HEK293 (cell line): ENCODE results near the gene ZKSCAN3.

Experiments used
- KLF10 ChIP-seq: fragments of 450-650 bp; IDR thresholded peaks from 2 replicates; pipeline ENCODE4 v1.5.1; 2018; ENCODE audit warnings: missing biosample characterization, mild to moderate bottlenecking, missing genetic modification characterization
- OSR2 ChIP-seq: fragments of 450-650 bp; formaldehyde crosslinking; IDR thresholded peaks from 2 replicates; pipeline ENCODE4 v1.5.1; 2016; ENCODE audit warnings: missing biosample characterization, missing genetic modification characterization
- SP7 ChIP-seq: fragments of 450-650 bp; formaldehyde crosslinking; IDR thresholded peaks from 2 replicates; pipeline ENCODE4 v1.5.1; 2016; ENCODE audit warnings: missing biosample characterization, missing genetic modification characterization
- TRIM28 ChIP-seq: IDR thresholded peaks from 2 replicates; pipeline ENCODE4 v1.6.1; 2011; ENCODE audit warnings: low read length, control low read depth, borderline replicate concordance
- ZFHX2 ChIP-seq: fragments of 450-650 bp; formaldehyde crosslinking; conservative IDR thresholded peaks from 2 replicates; pipeline ENCODE4 v1.5.1; 2016; ENCODE audit warnings: missing biosample characterization, missing genetic modification characterization
- ZNF155 ChIP-seq: fragments of 450-650 bp; formaldehyde crosslinking; IDR thresholded peaks from 2 replicates; pipeline ENCODE4 v1.5.1; 2016; ENCODE audit warnings: missing biosample characterization, missing genetic modification characterization
- ZNF202 ChIP-seq: fragments of 450-650 bp; formaldehyde crosslinking; IDR thresholded peaks from 2 replicates; pipeline ENCODE4 v1.5.1; 2016; ENCODE audit warnings: missing biosample characterization, missing genetic modification characterization, borderline replicate concordance
- ZNF324 ChIP-seq: fragments of 450-650 bp; formaldehyde crosslinking; IDR thresholded peaks from 2 replicates; pipeline ENCODE4 v1.5.1; 2016; ENCODE audit warnings: missing biosample characterization, missing genetic modification characterization
- ZNF366 ChIP-seq: fragments of 450-650 bp; formaldehyde crosslinking; conservative IDR thresholded peaks from 2 replicates; pipeline ENCODE4 v1.5.1; 2016; ENCODE audit warnings: missing biosample characterization, missing genetic modification characterization
- ZNF529 ChIP-seq: fragments of 450-650 bp; formaldehyde crosslinking; IDR thresholded peaks from 2 replicates; pipeline ENCODE4 v1.5.1; 2017; ENCODE audit warnings: missing genetic modification characterization, missing biosample characterization; ENCODE audit not compliant: insufficient replicate concordance
- ZNF600 ChIP-seq: fragments of 450-650 bp; formaldehyde crosslinking; IDR thresholded peaks from 2 replicates; pipeline ENCODE4 v1.5.1; 2016; ENCODE audit warnings: missing biosample characterization, missing genetic modification characterization
- ZNF610 ChIP-seq: fragments of 450-650 bp; formaldehyde crosslinking; IDR thresholded peaks from 2 replicates; pipeline ENCODE4 v1.5.1; 2016; ENCODE audit warnings: missing biosample characterization, missing genetic modification characterization, borderline replicate concordance
- ZNF670 ChIP-seq: fragments of 450-650 bp; formaldehyde crosslinking; IDR thresholded peaks from 2 replicates; pipeline ENCODE4 v1.5.1; 2016; ENCODE audit warnings: missing biosample characterization, missing genetic modification characterization, low read depth
- ZNF785 ChIP-seq: fragments of 450-650 bp; formaldehyde crosslinking; IDR thresholded peaks from 2 replicates; pipeline ENCODE4 v1.5.1; 2016; ENCODE audit warnings: missing biosample characterization, missing genetic modification characterization
- ZNF830 ChIP-seq: fragments of 450-650 bp; IDR thresholded peaks from 2 replicates; pipeline ENCODE4 v1.5.0; 2018; ENCODE audit warnings: missing biosample characterization, missing genetic modification characterization, low read depth, mild to moderate bottlenecking, moderate library complexity
- TF ChIP-seq, protein P1 (sequence below): fragments of 450-650 bp; formaldehyde crosslinking; IDR thresholded peaks from 2 replicates; pipeline ENCODE4 v1.5.1; 2016; ENCODE audit warnings: missing biosample characterization, missing genetic modification characterization
- TF ChIP-seq, protein P2 (sequence below): fragments of 450-650 bp; formaldehyde crosslinking; IDR thresholded peaks from 2 replicates; pipeline ENCODE4 v1.5.1; 2017; ENCODE audit warnings: missing biosample characterization, missing genetic modification characterization
- TF ChIP-seq, protein P3 (sequence below): fragments of 450-650 bp; formaldehyde crosslinking; conservative IDR thresholded peaks from 2 replicates; pipeline ENCODE4 v1.5.1; 2016; ENCODE audit warnings: low read depth, missing biosample characterization, missing genetic modification characterization
- TF ChIP-seq, protein P4 (sequence below): fragments of 450-650 bp; formaldehyde crosslinking; IDR thresholded peaks from 2 replicates; pipeline ENCODE4 v1.5.1; 2016; ENCODE audit warnings: missing biosample characterization, missing genetic modification characterization
- TF ChIP-seq, protein P5 (sequence below): fragments of 450-650 bp; formaldehyde crosslinking; IDR thresholded peaks from 2 replicates; pipeline ENCODE4 v1.5.1; 2016; ENCODE audit warnings: missing biosample characterization, missing genetic modification characterization
- TF ChIP-seq, protein P6 (sequence below): fragments of 450-650 bp; formaldehyde crosslinking; IDR thresholded peaks from 2 replicates; pipeline ENCODE4 v1.5.1; 2016; ENCODE audit warnings: missing biosample characterization, missing genetic modification characterization

The ZKSCAN3 gene

DNA sequence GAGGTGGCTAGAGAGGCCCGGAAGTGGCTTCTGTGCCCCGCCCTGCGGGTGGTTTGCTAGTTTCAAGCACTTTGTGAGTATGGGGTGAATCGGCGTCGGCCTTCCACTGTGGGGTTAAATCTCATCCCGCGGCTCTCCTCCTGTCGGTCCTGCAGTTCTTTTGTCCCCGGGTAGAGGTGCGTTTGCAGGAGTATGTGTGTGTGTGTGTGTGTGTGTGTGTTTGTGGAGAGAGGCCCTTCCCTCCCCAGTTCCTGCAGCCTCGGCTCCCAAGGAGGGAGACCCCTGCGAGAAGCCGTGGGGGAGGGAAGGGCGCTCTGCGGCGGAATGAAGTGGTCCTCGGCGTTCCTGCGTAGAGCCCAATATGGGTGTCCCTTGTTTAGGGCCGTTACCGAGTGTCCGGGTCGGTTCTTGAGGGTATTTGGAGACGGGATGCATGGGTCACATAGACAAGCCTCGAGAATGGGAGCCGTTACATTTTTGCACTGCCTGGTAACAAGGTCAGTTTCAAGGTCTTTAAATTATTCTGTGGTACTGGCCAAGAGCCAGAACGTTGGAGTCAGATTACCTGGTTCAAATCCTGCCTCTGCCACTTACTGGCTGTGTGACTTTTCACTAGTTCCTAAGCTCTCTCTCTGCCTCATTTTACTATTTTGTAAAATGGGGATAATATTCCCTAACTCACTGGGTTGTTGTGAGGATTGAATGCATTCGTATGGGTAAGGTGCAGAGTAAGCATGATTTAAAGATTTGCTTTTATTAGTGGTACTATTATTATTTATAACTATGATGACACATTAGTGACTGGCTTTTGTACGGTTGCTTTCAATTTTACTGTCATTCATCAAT is at the start of gene ZKSCAN3 (continued):
- TF ChIP-seq ZNF366 (peak; percentile 51; the same call in 1 of the 2 replicates), SP7 (peak; percentile 88), ZNF830 (tag by site-specific recombination) (no peak), ZNF670 (tag by site-specific recombination) (no peak), KLF10 (tag by site-specific recombination) (peak; percentile 18; the same call in 1 of the 2 replicates), ZNF785 (tag by site-specific recombination) (no peak), ZNF324 (tag by site-specific recombination) (peak; percentile 76; the same call in 1 of the 2 replicates), ZNF529 (tag by site-specific recombination) (no peak), TRIM28 (peak; percentile 74; the same call in 1 of the 2 replicates), ZNF155 (tag by site-specific recombination) (no peak), ZNF600 (peak; percentile 89), ZNF202 (no peak), ZNF610 (tag by site-specific recombination) (peak; percentile 83), ZFHX2 (tag by site-specific recombination) (peak; percentile 37; the same call in 1 of the 2 replicates), OSR2 (tag by site-specific recombination) (peak; percentile 61)
- TF ChIP-seq, protein P1, sequence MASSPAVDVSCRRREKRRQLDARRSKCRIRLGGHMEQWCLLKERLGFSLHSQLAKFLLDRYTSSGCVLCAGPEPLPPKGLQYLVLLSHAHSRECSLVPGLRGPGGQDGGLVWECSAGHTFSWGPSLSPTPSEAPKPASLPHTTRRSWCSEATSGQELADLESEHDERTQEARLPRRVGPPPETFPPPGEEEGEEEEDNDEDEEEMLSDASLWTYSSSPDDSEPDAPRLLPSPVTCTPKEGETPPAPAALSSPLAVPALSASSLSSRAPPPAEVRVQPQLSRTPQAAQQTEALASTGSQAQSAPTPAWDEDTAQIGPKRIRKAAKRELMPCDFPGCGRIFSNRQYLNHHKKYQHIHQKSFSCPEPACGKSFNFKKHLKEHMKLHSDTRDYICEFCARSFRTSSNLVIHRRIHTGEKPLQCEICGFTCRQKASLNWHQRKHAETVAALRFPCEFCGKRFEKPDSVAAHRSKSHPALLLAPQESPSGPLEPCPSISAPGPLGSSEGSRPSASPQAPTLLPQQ (tag by site-specific recombination): peak; percentile 71
- TF ChIP-seq, protein P2, sequence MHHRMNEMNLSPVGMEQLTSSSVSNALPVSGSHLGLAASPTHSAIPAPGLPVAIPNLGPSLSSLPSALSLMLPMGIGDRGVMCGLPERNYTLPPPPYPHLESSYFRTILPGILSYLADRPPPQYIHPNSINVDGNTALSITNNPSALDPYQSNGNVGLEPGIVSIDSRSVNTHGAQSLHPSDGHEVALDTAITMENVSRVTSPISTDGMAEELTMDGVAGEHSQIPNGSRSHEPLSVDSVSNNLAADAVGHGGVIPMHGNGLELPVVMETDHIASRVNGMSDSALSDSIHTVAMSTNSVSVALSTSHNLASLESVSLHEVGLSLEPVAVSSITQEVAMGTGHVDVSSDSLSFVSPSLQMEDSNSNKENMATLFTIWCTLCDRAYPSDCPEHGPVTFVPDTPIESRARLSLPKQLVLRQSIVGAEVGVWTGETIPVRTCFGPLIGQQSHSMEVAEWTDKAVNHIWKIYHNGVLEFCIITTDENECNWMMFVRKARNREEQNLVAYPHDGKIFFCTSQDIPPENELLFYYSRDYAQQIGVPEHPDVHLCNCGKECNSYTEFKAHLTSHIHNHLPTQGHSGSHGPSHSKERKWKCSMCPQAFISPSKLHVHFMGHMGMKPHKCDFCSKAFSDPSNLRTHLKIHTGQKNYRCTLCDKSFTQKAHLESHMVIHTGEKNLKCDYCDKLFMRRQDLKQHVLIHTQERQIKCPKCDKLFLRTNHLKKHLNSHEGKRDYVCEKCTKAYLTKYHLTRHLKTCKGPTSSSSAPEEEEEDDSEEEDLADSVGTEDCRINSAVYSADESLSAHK (tag by site-specific recombination): peak; percentile 95
- TF ChIP-seq, protein P3, sequence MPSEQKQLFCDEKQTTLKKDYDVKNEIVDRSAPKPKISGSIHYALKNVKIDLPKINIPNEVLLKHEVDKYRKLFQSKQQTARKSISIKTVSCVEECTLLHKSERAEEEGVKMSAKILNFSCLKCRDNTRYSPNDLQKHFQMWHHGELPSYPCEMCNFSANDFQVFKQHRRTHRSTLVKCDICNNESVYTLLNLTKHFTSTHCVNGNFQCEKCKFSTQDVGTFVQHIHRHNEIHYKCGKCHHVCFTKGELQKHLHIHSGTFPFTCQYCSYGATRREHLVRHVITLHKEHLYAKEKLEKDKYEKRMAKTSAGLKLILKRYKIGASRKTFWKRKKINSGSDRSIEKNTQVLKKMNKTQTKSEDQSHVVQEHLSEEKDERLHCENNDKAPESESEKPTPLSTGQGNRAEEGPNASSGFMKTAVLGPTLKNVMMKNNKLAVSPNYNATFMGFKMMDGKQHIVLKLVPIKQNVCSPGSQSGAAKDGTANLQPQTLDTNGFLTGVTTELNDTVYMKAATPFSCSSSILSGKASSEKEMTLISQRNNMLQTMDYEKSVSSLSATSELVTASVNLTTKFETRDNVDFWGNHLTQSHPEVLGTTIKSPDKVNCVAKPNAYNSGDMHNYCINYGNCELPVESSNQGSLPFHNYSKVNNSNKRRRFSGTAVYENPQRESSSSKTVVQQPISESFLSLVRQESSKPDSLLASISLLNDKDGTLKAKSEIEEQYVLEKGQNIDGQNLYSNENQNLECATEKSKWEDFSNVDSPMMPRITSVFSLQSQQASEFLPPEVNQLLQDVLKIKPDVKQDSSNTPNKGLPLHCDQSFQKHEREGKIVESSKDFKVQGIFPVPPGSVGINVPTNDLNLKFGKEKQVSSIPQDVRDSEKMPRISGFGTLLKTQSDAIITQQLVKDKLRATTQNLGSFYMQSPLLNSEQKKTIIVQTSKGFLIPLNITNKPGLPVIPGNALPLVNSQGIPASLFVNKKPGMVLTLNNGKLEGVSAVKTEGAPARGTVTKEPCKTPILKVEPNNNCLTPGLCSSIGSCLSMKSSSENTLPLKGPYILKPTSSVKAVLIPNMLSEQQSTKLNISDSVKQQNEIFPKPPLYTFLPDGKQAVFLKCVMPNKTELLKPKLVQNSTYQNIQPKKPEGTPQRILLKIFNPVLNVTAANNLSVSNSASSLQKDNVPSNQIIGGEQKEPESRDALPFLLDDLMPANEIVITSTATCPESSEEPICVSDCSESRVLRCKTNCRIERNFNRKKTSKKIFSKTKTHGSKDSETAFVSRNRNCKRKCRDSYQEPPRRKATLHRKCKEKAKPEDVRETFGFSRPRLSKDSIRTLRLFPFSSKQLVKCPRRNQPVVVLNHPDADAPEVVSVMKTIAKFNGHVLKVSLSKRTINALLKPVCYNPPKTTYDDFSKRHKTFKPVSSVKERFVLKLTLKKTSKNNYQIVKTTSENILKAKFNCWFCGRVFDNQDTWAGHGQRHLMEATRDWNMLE (tag by site-specific recombination): peak; percentile 73
- TF ChIP-seq, protein P4, sequence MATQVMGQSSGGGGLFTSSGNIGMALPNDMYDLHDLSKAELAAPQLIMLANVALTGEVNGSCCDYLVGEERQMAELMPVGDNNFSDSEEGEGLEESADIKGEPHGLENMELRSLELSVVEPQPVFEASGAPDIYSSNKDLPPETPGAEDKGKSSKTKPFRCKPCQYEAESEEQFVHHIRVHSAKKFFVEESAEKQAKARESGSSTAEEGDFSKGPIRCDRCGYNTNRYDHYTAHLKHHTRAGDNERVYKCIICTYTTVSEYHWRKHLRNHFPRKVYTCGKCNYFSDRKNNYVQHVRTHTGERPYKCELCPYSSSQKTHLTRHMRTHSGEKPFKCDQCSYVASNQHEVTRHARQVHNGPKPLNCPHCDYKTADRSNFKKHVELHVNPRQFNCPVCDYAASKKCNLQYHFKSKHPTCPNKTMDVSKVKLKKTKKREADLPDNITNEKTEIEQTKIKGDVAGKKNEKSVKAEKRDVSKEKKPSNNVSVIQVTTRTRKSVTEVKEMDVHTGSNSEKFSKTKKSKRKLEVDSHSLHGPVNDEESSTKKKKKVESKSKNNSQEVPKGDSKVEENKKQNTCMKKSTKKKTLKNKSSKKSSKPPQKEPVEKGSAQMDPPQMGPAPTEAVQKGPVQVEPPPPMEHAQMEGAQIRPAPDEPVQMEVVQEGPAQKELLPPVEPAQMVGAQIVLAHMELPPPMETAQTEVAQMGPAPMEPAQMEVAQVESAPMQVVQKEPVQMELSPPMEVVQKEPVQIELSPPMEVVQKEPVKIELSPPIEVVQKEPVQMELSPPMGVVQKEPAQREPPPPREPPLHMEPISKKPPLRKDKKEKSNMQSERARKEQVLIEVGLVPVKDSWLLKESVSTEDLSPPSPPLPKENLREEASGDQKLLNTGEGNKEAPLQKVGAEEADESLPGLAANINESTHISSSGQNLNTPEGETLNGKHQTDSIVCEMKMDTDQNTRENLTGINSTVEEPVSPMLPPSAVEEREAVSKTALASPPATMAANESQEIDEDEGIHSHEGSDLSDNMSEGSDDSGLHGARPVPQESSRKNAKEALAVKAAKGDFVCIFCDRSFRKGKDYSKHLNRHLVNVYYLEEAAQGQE (tag by site-specific recombination): peak; percentile 58; the same call in 1 of the 2 replicates
- TF ChIP-seq, protein P5, sequence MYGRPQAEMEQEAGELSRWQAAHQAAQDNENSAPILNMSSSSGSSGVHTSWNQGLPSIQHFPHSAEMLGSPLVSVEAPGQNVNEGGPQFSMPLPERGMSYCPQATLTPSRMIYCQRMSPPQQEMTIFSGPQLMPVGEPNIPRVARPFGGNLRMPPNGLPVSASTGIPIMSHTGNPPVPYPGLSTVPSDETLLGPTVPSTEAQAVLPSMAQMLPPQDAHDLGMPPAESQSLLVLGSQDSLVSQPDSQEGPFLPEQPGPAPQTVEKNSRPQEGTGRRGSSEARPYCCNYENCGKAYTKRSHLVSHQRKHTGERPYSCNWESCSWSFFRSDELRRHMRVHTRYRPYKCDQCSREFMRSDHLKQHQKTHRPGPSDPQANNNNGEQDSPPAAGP (tag by site-specific recombination): peak; percentile 88
- TF ChIP-seq, protein P6, sequence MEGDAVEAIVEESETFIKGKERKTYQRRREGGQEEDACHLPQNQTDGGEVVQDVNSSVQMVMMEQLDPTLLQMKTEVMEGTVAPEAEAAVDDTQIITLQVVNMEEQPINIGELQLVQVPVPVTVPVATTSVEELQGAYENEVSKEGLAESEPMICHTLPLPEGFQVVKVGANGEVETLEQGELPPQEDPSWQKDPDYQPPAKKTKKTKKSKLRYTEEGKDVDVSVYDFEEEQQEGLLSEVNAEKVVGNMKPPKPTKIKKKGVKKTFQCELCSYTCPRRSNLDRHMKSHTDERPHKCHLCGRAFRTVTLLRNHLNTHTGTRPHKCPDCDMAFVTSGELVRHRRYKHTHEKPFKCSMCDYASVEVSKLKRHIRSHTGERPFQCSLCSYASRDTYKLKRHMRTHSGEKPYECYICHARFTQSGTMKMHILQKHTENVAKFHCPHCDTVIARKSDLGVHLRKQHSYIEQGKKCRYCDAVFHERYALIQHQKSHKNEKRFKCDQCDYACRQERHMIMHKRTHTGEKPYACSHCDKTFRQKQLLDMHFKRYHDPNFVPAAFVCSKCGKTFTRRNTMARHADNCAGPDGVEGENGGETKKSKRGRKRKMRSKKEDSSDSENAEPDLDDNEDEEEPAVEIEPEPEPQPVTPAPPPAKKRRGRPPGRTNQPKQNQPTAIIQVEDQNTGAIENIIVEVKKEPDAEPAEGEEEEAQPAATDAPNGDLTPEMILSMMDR: peak; percentile 58; the same call in 1 of the 2 replicates
